CD4-positive, alpha-beta T cell treated with Interleukin-6 for 4 hours (primary cell): Measurements from ENCODE around the gene CD4.
A peak's percentile ranks its signal among the peaks of the same experiment; 100 is the strongest.
"Not testable (repeated sequence)": the region's sequence is repeated elsewhere in the genome, so short reads cannot be mapped to it uniquely, and the experiment has no call there.

Source experiments
- DNase-seq: peaks from one replicate; pipeline ENCODE4 v3.0.0-alpha.2; 2020; ENCODE audit warnings: mixed read lengths

The CD4 gene

DNA sequence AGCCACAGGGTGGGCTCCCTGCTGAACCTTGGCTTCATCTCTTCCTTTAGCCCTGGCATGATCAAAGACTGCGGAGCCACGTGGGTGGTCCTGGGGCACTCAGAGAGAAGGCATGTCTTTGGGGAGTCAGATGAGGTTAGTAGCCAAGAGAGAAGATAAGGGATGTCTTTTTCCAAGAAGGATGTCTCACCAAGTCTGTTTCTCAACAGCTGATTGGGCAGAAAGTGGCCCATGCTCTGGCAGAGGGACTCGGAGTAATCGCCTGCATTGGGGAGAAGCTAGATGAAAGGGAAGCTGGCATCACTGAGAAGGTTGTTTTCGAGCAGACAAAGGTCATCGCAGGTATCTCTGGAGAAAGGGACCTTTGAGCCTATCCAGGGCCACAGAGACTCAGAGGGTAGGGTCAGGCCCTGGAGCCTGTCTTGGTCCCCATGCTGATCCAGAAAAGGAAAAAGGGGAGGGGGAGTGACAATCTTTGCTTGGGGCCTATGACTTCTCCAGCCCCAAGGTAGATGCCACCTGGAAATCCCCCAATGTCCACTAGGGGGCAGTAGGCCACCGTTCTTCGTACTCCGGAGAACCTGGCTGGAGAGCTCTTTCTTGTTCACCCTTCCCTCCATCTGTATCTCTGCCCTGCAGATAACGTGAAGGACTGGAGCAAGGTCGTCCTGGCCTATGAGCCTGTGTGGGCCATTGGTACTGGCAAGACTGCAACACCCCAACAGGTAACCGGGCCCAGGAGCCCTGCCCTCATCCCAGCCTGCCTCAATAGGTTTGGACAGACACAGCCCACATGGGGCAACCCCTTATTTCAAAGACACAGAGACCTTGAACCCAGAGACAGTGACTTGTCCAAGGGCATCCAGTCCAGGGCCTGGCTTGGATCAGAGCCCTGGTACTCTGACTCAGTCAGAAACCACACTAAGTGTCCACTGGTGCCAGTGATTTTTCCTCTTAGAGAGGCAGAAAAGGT is 80.0 kb downstream of the CD4 start:
- DNase-seq: peak; percentile 88

DNA sequence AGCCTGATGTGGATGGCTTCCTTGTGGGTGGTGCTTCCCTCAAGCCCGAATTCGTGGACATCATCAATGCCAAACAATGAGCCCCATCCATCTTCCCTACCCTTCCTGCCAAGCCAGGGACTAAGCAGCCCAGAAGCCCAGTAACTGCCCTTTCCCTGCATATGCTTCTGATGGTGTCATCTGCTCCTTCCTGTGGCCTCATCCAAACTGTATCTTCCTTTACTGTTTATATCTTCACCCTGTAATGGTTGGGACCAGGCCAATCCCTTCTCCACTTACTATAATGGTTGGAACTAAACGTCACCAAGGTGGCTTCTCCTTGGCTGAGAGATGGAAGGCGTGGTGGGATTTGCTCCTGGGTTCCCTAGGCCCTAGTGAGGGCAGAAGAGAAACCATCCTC is 81.0 kb downstream of the CD4 start:
- DNase-seq: not testable (repeated sequence)
